Islet precursor cell (in vitro differentiated cells): Measurements from ENCODE around the gene RAB14.
A peak's percentile ranks its signal among the peaks of the same experiment; 100 is the strongest.
"Not testable (repeated sequence)": the region's sequence is repeated elsewhere in the genome, so short reads cannot be mapped to it uniquely, and the experiment has no call there.

Experiments
- DNase-seq: peaks from one replicate; pipeline ENCODE4 v3.0.0-alpha.2; 2018

RAB14 gene

DNA sequence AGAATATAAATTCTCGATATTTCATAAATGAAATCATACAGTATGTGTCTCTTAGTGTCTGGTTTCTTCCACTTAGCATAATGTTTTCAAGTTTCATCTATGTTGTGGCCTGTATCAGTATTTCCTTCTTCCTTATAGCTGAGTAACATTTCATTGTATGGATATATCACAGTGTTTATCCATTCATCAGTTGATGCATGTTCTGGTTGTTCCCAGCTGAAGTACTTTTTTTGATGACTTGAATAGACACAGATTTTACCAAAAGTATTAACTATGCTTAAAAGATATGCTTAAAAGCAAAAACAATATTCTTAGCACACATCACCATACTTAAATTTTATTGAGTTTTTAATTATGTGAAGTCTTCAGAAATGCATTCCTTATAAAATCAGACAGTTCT, 12.7 kb downstream of the RAB14 start:
- no peak for DNase-seq

DNA sequence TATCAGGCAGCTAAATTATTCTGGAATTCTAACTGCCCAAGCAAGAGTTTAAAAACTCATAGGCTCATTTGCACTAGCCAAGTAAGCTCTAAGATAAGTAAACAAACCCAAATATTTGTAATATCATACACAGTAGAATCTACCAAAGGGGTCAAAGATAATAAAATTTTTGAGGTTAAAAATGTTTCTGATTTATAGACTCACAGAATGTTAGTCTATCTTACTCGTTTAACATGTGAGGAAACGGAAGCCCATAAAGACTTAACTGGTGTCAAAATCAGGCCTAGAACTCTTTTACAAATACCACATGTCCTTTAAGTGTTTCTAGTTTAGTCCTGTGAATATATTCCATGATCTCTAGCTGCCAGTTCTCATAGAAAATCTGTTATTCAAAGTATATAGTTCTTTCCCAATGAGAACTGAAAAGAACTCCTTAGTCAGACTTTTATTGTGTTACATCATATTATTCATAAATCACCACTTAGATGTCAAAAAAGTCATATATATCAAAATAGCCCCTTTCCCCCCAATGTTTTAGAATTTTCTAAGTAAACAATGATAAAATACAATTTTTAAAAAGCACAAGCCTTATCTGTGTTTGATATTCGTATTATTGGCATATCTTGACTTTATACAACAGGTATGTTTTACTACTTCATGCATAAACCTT, 13.9 kb downstream of the RAB14 start:
- DNase-seq: no peak

DNA sequence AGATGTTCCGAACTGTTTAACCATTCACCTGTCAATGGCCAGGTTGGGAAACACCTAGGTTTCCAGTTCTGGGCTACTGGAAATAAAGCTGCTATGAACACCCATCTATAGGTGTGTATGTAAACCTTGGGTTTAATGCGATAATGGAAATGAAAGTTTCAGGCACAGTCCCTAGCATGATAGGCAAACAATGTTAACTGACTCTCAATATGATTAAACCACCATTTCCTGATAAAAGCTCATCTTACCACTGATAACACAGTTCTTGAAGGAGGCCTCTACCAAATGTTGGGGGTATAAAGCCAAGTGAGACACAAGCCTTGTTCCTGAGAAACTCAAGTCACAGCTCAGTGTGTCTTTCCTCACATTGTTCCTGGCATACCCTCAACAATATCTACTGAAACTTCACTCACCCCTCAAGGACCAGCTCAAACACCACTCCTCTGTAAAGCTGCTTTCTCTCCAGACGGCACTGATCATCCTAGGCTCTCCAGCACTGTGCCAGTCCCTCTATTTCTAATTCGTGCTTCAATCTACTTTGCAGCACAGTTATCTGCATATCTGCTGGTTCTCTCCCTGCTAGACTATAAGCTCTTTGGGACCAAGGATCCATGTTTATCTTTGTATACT, 15.8 kb downstream of the RAB14 start:
- no peak for DNase-seq

DNA sequence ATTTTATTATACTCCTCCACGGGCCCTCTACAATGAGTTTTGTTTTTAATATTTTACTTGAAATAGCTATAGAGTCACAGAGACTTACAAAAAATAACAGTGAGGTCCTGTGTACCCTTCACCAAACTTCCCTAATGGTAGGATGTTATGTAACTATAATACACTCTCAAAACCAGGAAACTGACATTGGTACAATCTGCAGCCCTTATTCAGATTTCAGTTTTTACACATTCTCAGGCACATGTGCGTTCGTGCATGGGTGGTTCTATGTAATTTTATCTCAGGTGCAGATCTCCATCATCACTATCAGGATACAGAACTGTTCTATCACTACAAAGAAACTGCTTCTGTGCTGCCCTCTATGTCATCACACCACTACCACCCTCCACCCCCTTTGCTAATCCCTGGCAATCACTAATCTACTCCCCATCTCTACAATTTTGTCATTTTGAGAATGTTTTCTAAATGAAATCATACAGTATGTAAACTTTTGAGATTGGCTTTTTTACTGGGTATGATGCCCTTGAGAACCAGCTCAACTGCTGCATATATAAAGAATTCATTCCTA, 16.4 kb downstream of the RAB14 start:
- no peak for DNase-seq

DNA sequence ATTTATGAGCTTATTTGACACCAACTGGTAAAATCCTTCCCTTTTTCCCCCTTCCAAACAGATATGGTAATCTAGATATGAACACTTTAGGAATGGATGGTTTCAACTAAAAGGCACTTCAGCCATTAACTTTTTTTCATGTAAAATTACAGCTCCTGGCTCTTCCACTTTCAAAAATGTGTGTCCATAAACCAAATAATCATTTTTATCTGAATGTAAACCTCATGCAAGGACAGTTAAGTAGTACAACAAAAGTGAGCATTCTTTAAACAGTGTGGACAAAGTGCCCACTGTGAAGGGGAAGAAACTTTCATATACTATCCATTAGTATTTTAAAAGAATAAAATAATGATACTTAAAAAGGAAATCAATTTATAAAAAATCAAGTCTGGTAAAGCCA, 17.2 kb downstream of the RAB14 start:
- DNase-seq: no peak

DNA sequence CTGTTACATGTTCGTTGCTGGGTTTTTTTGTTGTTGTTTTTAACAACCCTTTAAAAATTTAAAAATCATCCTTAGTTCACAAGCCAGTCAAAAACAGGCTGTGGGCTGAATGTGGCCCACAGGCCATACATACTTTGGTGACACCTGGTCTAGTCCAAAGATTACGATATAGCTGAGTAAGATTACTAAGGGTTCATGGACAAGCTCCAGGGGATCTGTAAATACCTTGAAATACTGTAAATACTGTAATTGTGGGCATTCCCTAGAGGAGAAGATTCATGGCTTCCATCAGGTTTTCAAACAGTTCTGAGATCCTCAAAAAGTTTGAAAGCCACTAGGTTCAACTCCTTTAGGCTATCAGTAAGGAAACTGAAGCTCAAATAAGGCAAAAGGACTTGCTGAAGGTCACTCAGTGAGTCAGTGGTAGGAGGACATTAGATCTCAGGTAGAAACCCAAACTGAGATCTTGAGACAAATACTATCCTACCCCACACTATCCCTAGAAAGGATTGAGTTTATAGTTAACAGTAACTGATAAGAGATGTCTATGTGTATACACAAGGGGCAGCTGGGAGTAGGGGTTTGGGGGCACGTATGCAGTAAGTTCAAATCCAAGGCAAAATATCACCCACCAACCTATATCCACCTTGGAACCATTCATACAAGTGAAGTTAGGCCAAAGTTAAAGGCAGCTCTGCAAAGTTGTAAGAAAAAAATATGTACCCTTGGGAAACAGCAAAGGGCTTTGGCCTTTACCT, 17.8 kb downstream of the RAB14 start:
- DNase-seq: no peak

DNA sequence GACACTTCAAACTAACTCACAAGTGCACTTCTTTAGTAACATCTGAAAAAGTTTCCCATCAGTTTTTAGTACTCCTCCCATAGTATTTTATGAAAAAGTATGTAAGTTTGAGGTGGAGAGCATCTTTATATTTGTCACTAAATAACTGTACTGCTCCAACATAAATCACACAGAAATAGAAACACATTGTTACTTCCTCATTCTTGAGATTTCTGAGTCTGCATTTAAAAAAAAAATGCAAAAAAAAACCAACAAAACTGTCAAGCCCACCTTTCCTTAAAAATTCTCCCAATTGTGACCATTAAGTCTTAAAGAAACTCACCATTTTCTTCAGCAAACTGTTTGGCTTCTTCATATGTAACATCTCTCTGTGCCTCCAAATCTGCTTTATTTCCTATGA, 18.7 kb downstream of the RAB14 start:
- DNase-seq: no peak

DNA sequence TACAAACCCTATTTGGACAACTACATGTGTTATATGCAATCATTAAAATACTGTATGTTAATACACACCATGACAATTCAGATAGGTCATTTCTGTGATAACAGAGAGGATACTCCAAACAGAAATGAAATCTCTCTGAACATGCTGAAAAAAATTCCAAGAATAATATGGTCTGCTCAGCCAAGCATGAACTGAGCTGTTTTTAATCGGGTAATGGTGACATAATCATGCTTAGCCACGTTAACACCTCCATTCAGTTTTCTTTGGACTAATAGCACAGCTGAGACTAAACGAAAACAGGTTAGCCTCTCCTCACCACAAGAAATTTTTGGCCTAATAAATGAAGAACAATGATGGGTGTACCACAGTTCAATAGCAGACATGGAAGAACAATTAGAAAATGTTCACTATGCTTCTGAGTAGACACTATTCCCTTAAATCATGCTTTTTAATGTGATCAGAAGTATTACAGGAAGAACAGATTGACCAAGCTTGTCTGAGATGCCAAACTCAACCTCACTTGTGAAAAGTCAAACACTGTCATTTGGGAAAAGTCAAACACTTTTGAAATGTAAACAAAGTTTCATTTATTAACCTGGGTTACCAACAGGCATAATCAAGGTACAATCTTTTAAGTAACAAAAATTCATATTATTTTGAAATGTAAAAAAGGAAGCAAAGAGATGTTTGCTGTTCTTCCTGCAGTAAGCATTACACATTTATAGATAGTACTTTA, 19.4 kb downstream of the RAB14 start:
- no peak for DNase-seq

DNA sequence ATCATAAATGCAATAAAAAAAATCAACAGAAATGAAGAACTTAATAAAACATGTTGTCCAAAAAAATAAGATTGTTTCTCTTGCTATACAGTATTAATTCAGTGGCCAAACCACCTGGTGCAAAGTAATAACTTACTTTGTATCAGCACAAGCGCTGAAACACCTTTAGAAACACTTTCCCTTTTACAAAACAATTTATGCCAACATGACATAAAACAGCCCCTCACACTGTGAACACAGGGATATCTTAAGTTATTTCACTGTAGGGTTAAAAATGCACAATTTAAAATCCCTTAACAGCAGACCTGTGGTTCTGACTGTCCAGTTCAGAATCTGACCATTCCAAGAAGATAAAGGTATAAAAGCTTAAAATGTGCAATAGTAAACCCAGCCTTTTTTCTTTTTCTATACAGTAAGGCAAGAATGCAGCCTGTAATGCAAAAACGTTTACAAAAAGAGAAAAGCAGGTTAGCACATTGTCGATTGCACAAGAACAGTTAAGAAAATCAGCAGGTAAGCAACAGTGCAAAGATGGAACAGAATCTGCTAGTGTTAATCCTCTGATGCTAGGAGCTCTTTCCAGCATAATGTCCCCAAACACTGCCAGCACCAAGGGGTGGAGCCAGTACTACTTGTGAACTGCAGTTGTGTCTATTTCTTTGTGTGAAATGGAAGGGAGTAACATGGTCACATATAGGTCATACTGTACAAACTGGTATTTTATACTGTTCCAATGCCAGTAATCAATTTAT, 21.6 kb downstream of the RAB14 start:
- no peak for DNase-seq

DNA sequence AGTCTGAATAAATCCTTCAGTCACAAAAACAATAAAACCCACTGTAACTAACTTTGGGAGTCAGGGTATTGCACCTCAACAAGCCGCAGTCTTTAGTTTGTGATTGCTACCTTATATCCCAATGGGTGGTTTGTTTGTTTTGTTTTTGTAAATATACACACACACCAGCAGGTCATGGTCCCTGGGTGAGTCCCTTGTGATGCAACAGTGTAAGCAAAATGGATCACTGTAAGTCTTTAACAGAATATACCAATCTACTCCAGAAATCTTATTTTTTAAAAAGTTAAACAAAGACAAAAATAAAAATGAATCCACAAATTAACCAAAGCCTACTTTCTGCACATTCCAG, 22.3 kb downstream of the RAB14 start:
- not testable (repeated sequence) for DNase-seq

DNA sequence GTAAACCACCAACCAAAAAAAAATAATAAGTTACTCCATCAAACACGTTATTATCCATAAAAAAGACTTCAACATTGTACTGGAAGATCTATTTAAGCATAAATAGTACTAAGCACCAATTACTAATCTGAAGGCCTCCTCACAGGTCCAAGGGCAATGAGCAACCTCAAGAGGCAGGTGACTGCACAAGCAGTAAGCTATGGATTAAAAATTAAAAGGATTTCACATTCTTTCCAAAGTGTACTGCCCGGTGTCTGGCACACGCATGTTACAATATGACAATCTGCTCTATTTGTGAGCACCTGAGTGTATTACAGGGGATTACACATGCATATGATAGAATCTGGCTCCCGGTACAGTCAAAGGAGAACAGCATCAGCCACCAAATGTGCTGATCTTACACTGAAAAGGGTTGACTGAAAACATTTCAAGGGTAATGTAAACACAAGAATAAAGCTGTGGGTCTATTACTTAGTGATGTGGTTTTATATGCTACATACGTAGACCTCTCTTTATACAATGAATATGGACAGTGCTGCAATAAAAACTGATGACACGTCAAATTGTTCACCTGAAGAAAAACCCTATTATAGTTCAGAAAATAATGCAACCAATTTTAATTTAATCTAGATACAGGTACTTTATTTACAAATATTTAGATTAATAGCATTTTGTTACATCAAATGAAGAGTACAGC, 22.8 kb downstream of the RAB14 start:
- DNase-seq: no peak

DNA sequence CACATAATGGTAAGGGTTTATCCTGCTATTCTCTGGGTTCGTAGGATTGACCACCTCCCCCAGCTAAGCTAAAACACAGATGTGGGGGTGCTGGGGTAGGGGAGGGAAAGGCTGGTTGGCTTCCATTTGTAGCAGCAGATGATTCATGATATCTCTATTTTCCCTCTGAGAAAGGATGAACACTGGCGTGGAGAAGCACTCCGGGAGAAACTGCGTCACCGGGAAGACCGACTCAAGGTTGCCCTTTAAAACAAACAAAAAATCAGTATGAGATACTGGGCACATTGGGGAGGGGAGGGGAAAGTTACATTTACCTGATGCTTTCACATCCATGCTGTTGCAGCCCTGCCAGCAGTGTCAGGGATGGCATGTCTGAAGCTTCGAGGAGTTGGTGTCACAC, 28.2 kb downstream of the RAB14 start:
- DNase-seq: no peak

DNA sequence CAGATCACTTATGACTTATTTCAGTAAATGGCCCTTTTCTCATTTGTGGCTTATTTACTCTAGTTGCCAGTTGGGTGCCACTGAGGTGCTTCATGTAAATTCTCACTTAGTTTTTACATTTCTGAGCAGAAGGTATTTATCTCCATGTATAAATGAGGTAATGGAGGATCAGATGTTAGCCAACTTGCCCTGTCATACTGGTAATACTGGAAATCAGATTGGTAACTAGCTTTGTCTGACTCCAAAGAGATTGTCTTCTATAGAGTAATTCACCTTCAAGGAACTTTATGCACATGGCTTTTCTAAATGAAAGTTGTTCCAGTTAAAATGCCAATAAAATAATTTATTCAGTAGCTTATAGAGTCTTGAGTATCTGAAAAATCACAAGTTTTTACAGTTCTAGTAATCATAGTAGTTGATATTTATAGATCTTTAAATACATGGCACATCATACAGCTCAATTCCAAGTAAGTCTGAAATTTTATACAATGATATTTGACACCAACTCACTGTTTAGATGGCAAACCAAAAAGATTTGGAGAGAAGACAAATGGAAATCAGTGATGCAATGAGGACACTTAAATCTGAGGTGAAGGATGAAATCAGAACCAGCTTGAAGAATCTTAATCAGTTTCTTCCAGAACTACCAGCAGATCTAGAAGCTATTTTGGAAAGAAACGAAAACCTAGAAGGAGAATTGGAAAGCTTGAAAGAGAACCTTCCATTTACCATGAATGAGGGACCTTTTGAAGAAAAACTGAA, 28.8 kb downstream of the RAB14 start:
- DNase-seq: no peak

DNA sequence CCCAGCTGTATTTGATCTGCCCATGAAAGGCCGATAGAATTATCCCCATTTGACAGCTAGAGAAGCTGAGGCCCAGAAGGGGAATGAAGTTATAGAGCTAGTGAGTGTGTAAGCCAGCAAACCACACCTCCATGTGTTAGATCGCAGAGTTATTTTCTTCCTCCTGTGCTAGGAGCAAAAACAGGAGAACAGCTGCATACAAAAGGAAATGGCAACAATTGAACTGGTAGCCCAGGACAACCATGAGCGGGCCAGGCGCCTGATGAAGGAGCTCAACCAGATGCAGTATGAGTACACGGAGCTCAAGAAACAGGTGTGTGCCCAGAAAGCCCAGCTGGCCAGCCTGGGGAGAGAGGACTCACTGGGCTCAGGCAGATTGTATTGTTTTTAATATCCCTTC, 30.4 kb downstream of the RAB14 start:
- DNase-seq: no peak

DNA sequence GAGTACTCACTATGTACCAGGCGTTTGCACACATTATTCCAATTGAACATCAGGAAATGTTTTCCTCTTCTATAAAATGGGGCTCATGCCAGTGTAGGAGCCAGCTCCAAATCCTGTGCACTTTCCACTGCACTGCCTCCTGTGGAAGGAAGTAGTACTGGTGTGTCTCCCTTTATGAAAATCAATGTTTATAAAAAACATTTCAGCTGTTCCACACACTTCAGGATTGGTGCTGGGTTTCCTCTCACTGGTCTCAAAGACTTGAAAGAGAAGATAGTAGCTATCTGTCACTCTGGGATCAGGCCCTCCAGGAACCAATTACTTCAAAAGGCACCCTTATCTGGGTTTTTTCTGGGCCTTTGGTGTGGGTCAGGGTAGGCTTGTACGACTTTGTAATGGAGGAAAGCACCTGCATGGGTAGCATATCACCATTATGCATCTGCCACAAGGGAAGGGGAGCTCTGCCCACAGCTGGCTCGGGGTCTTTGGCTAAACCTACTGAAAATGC, 32.5 kb downstream of the RAB14 start:
- no peak for DNase-seq

DNA sequence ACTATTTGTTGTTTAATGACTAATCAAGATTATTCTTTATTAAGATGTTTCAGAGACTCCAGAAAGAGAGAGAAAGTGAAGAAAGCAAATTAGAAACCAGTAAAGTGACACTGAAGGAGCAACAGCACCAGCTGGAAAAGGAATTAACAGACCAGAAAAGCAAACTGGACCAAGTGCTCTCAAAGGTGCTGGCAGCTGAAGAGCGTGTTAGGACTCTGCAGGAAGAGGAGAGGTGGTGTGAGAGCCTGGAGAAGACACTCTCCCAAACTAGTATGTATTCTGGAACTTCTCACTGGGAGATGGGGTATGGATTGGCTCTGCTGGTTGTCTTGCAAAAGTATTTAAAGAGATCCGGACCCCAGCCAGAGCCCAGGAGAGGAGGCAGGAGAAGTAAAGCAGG, 33.6 kb downstream of the RAB14 start:
- no peak for DNase-seq

DNA sequence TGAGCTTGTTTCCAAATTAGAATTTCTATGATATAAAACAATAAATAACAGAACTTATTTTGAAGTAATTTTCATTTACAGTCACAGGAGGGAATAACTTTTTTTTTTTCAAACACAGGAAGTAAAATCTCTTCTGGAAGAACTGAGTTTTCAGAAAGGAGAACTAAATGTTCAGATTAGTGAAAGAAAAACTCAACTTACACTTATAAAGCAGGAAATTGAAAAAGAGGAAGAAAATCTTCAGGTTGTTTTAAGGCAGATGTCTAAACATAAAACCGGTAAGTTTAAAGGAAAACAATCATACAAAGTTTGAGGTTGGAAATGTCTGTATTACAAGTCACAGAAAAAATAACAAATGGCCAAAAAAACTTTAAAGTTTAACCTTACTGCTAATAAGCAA, 41.6 kb downstream of the RAB14 start:
- DNase-seq: no peak

DNA sequence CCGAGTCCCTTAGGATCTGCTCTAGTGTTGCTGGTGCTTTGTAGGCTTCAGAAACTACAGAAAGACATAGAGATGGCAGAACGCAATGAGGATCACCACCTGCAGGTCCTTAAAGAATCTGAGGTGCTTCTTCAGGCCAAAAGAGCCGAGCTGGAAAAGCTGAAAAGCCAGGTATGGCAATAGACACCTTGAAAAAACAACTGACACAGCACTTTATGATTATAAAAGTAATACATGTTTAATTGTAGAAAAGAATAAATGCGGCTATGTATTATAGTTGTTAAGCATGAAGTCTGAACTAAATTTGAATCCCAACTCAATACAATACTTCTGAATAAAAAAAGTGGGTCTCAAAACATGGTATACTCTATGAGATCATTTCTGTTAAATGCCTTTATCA, 43.7 kb downstream of the RAB14 start:
- no peak for DNase-seq

DNA sequence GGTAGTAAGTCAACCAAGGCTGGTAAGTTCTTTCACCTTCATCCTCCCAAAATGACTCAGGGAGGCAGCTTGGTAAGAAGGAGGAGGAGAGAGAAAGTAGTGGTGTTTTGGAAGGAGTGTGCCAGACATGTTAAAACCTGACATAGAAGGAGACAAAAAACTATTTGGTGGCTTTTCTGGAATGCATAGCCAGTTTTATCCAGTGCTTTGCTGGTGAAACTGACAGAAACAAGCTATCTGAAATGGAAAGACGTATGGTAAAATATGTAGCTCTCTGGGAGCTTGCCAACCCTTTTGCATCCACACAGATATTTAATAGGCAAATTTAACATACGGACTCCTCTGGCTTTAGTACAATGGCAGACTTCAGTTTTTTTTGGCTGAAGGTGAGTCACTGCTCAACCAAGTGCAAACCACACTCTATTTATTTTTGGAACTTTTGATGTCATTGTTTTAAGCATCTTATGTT, 45.4 kb downstream of the RAB14 start:
- no peak for DNase-seq

DNA sequence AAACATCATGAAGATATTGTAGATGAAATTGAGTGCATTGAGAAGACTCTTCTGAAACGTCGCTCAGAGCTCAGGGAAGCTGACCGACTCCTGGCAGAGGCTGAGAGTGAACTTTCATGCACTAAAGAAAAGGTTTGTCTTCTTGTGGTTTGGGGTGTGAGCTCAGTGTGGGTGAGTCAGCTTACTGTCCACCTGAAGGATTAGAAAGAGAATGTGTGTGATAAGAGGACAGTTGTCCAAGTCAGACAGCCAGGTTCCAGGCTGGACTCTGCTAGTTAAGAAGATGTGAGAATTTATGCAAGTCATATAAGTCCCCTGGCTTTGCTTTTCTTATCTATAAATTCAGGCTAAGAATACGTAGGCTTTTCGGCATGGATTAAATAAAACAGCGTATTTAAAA, 46.9 kb downstream of the RAB14 start:
- peak; percentile 81 for DNase-seq

DNA sequence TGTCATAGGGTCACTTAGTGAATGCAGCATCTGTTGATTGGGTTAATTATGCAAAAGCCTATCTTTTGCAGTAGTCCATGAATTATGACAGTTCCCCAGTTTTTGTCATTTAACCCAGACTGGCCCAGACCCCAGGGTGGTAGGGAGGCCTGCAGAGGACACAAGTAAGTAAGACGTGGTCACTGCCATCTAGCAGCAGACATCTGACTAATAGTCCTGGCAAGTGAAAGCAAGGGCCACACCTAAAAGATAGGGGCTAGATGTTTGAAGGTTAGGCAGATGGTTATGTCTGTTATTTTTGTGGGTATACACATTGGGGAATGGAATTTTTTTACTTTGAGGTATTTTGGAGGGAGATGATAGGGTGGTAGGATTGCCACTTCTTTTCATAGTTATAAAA, 48.0 kb downstream of the RAB14 start:
- no peak for DNase-seq
